ENCODE measurements around the gene POU4F2.
"Not testable (repeated sequence)": the region's sequence is repeated elsewhere in the genome, so short reads cannot be mapped to it uniquely, and the experiment has no call there.

POU4F2 gene

GRCh38 chr4:146646593-146647325 is 8.1 kb downstream of the POU4F2 start:
- TF ChIP-seq POLR2A (IDR thresholded peaks at IDR 0.05; ENCODE audit: low read length): no peak
- no peak for TF ChIP-seq GATA1 (IDR thresholded peaks at IDR 0.05; ENCODE audit: low read depth, low read length)
- DNase-seq: no peak

- TF ChIP-seq POLR2A (IDR thresholded peaks at IDR 0.05; ENCODE audit: low read length) (no peak), GATA1 (IDR thresholded peaks at IDR 0.05; ENCODE audit: low read depth, low read length) (no peak)
- DNase-seq: no peak
Observed at GRCh38 chr4:146647615-146648460, 9.1 kb downstream of the POU4F2 start.

- TF ChIP-seq GATA1 (IDR thresholded peaks at IDR 0.05; ENCODE audit: low read depth, low read length) (no peak), POLR2A (IDR thresholded peaks at IDR 0.05; ENCODE audit: low read length) (no peak)
- no peak for DNase-seq
Observed at GRCh38 chr4:146648461-146648783, 9.7 kb downstream of the POU4F2 start.

- no peak for TF ChIP-seq POLR2A (IDR thresholded peaks at IDR 0.05; ENCODE audit: low read length)
- no peak for TF ChIP-seq GATA1 (IDR thresholded peaks at IDR 0.05; ENCODE audit: low read depth, low read length)
- no peak for DNase-seq
Observed at GRCh38 chr4:146649232-146649631, 10.5 kb downstream of the POU4F2 start.

- no peak for TF ChIP-seq POLR2A (IDR thresholded peaks at IDR 0.05; ENCODE audit: low read length)
- TF ChIP-seq GATA1 (IDR thresholded peaks at IDR 0.05; ENCODE audit: low read depth, low read length): no peak
- DNase-seq: no peak
Observed at GRCh38 chr4:146650034-146650433, 11.3 kb downstream of the POU4F2 start.

GRCh38 chr4:146654687-146655520 is 16.2 kb downstream of the POU4F2 start:
- DNase-seq: no peak

GRCh38 chr4:146655521-146655856 is 16.8 kb downstream of the POU4F2 start:
- no peak for TF ChIP-seq GATA1 (IDR thresholded peaks at IDR 0.05; ENCODE audit: low read depth, low read length)
- no peak for TF ChIP-seq POLR2A (IDR thresholded peaks at IDR 0.05; ENCODE audit: low read length)
- DNase-seq: no peak

More at GRCh38 chr4:146654687-146655520, 16.2 kb downstream of the POU4F2 start:
- TF ChIP-seq GATA1 (IDR thresholded peaks at IDR 0.05; ENCODE audit: low read depth, low read length) (no peak), POLR2A (IDR thresholded peaks at IDR 0.05; ENCODE audit: low read length) (no peak)

GRCh38 chr4:146661367-146661766 is 22.7 kb downstream of the POU4F2 start:
- TF ChIP-seq GATA1 (IDR thresholded peaks at IDR 0.05; ENCODE audit: low read depth, low read length) (no peak), POLR2A (IDR thresholded peaks at IDR 0.05; ENCODE audit: low read length) (no peak)
- no peak for DNase-seq

GRCh38 chr4:146663968-146664311 is 25.2 kb downstream of the POU4F2 start:
- not testable (repeated sequence) for DNase-seq

GRCh38 chr4:146674829-146675570 is 36.3 kb downstream of the POU4F2 start:
- TF ChIP-seq POLR2A (IDR thresholded peaks at IDR 0.05; ENCODE audit: low read length) (no peak), GATA1 (IDR thresholded peaks at IDR 0.05; ENCODE audit: low read depth, low read length) (no peak)
- no peak for DNase-seq
